Ascending aorta (tissue), 2 donors: Measurements from ENCODE around the gene PI4KB. TPM values are rescaled to one million over a fixed set of nuclear protein-coding genes. Genes with fewer than 3 reads are reported as not detected.
A peak's percentile ranks its signal among the peaks of the same experiment; 100 is the strongest.

Source experiments
- DNase-seq, 2 donors: peaks; one replicate each; pipeline ENCODE4 v3.0.0-alpha.2; 2019; ENCODE audit warnings: low spot score in 2 of 2
- H3K27ac ChIP-seq, 2 donors: fragments of 200-600 bp; sonication (generic); one replicate each; pipeline ENCODE4 v1.5.1; 2016 to 2017; ENCODE audit warnings: mild to moderate bottlenecking in 1 of 2
- H3K27me3 ChIP-seq: fragments of 200-600 bp; sonication (generic); one replicate; pipeline ENCODE4 v1.5.1; 2017
- H3K36me3 ChIP-seq, 2 donors: fragments of 200-600 bp; sonication (generic); one replicate each; pipeline ENCODE4 v1.5.1; 2016
- H3K4me1 ChIP-seq, 2 donors: fragments of 200-600 bp; sonication (generic); one replicate each; pipeline ENCODE4 v1.5.1; 2016 to 2017; ENCODE audit warnings: mild to moderate bottlenecking in 1 of 2
- H3K4me3 ChIP-seq, 2 donors: fragments of 200-600 bp; sonication (generic); one replicate each; pipeline ENCODE4 v1.5.1; 2016 to 2017; ENCODE audit warnings: mild to moderate bottlenecking in 1 of 2
- H3K9me3 ChIP-seq, 2 donors: fragments of 200-600 bp; sonication (generic); one replicate each; pipeline ENCODE4 v1.5.1; 2016
- intact Hi-C: fragments of 100-400 bp; cut with DNase I; formaldehyde crosslinking; loops from one replicate; pipeline ENCODE4 v1.15.1; 2023
- total RNA-seq: library from RNA; depleted of rRNA; stranded (reverse); fragments of >200 nt; gene quantifications from one replicate; pipeline ENCODE4 v1.1.0, GENCODE V29; 2016
- TF ChIP-seq, protein P1 (sequence below), 3 experiments: fragments of 200-600 bp in 2 of 3; fragments of 450-650 bp in 1 of 3; sonication (generic) in 2 of 3; IDR thresholded peaks; one replicate each; pipeline ENCODE4 v1.5.1; 2016 to 2019; ENCODE audit warnings: antibody characterized with exemption in 3 of 3, mild to moderate bottlenecking in 1 of 3, moderate library complexity in 1 of 3

Gene PI4KB
- total RNA-seq, 1 donor from 2014 or later, result 94.8 TPM

DNA sequence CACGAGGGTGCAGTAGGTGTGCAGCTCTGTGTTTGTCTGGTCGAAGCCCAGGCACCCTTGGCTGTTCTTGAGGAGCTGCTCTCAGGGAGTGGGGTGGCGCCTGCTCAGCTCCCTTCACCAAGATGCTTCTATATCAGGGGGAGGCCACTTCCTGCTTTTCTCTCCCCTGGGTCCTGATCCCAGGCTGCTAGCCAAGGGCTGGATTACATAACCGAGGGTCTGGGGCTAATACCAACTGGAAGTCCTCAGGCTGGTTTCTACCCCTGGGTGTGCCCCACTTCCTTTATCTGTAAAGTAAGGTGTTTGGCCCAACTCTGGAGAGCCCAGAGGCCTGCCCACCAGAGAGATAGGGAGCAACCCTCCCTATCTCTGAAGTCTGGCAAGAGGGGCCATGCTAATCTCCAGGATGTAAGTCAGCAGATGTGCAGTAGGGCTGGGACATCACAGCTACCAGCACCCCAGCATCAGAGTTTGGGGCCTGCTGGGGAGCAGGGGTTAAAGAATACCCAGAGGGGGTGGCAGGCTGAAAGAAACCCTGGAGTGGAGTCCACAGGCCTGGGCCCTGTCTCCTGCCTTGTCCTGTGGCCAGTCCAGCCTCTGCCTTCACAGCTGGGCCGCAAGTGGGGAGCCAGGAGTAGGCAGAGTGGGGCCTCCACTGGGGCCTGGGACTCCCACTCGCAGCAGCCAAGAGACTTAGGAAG, 43.1 kb upstream of the PI4KB start:
- H3K27me3 ChIP-seq, result no peaks in the 10 kb centered on the region
- peaks cover 12 to 14% of the 10 kb centered on the region in 2 donors for H3K36me3 ChIP-seq
- DNase-seq, result no peak
- peaks cover 15 to 34% of the 10 kb centered on the region in 2 donors for H3K4me1 ChIP-seq
- TF ChIP-seq, protein P1, sequence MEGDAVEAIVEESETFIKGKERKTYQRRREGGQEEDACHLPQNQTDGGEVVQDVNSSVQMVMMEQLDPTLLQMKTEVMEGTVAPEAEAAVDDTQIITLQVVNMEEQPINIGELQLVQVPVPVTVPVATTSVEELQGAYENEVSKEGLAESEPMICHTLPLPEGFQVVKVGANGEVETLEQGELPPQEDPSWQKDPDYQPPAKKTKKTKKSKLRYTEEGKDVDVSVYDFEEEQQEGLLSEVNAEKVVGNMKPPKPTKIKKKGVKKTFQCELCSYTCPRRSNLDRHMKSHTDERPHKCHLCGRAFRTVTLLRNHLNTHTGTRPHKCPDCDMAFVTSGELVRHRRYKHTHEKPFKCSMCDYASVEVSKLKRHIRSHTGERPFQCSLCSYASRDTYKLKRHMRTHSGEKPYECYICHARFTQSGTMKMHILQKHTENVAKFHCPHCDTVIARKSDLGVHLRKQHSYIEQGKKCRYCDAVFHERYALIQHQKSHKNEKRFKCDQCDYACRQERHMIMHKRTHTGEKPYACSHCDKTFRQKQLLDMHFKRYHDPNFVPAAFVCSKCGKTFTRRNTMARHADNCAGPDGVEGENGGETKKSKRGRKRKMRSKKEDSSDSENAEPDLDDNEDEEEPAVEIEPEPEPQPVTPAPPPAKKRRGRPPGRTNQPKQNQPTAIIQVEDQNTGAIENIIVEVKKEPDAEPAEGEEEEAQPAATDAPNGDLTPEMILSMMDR (IDR thresholded peaks at IDR 0.05), result no peak
- peak overlapping the region in 1 of 2 donors; percentile 63 for H3K4me3 ChIP-seq
- intact Hi-C loops, result no loop called here
- H3K27ac ChIP-seq, result peak overlapping the region; percentile 71 to 79
- no peaks in the 10 kb centered on the region for H3K9me3 ChIP-seq

DNA sequence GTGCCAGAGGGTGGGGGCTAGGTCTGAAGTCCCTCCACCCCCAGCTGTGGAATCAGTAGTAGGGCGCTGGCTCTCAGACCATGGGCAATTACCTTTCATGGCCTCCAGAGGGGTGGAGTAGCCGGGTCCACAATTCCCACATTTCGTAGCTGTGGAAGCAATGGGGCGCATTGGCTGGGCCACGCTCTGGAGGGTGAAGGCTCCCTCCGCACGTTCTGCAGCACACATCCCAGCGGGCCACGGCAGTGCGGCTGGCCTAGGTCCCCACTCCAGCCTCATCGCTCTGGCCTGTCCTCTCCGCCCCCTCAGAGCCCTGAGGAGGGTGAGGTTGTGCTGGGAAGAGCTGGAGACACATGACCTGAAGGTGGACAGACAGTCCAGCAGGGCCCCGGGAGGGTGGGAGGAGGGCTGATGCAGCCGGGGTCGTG, 42.4 kb upstream of the PI4KB start:
- peak overlapping the region in 1 of 2 donors; percentile 20 for H3K4me3 ChIP-seq
- H3K36me3 ChIP-seq, result peaks cover 17 to 21% of the 10 kb centered on the region in 2 donors
- TF ChIP-seq, protein P1 (IDR thresholded peaks at IDR 0.05), result no peak
- intact Hi-C loops, result no loop called here
- peaks cover 15 to 34% of the 10 kb centered on the region in 2 donors for H3K4me1 ChIP-seq
- peak overlapping the region; percentile 71 to 79 for H3K27ac ChIP-seq
- H3K27me3 ChIP-seq, result no peaks in the 10 kb centered on the region
- DNase-seq, result no peak
- H3K9me3 ChIP-seq, result no peaks in the 10 kb centered on the region

DNA sequence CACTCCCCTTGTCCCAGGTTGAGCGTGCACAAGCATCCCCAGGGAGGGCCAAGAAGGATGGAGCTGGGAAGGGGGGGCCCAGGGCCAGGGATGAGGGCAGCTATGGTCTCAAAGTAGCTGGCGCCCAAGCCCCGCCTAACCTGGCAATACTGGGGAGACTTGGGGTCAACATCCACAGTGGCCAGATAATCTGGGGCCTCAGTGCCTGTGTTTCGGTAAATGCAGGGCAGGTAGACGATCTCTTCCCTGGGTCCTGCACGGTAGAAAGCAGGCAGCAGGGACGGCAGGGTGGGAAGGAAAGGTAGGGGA, 42.0 kb upstream of the PI4KB start:
- DNase-seq, result no peak
- TF ChIP-seq, protein P1 (IDR thresholded peaks at IDR 0.05), result no peak
- intact Hi-C loops, result no loop called here
- peaks cover 21 to 25% of the 10 kb centered on the region in 2 donors for H3K36me3 ChIP-seq
- H3K27ac ChIP-seq, result no peak overlapping the region
- no peak overlapping the region for H3K4me3 ChIP-seq
- peaks cover 15 to 34% of the 10 kb centered on the region in 2 donors for H3K4me1 ChIP-seq
- no peaks in the 10 kb centered on the region for H3K27me3 ChIP-seq
- H3K9me3 ChIP-seq, result no peaks in the 10 kb centered on the region

DNA sequence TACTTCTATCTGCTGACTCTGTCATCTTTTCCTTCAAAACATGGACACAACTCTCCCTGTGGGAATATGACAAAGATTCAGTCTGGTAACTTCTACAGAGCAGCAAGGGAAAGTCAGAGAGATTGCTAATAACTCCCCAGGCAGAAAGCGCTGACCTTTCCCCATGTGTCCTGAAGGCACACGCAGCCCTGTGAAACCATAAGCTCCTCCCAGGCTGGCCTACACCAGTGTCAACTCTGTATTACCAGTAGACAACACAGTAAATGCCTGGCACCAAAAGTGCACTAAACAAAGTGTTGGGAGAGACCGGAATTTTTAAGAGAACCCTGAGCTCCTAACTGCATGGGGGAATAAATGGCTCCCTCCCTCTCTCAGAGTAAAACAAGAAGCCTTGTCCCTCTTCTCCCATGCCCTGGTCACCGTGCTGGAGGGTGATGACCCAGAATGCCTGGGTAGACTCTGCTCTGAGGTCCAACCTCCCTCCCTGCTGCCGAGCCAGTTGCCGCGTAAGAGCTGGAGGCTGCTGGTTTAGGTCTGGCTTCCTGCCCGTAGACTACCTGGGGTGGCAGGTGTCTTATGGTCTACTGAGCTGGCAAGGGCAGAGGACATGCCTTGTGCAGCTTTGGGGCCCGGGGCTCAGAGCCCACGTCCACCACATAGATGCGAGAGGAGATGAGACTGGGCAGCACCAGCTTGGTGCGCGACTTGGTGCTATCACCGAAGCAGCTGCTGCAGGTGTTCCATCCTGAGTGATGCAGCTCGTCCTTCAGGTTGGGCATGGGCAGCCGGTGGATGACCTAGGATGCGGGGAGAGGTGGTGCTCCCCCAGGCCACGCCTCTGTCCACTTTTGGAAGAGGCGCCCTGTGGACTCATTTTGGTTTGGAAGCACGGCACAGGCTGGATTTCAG, 41.4 kb upstream of the PI4KB start:
- H3K36me3 ChIP-seq, result peaks cover 24 to 31% of the 10 kb centered on the region in 2 donors
- H3K9me3 ChIP-seq, result no peaks in the 10 kb centered on the region
- TF ChIP-seq, protein P1 (IDR thresholded peaks at IDR 0.05), result no peak
- peaks cover 15 to 34% of the 10 kb centered on the region in 2 donors for H3K4me1 ChIP-seq
- H3K4me3 ChIP-seq, result no peak overlapping the region
- peak in 1 of 2 donors; percentile 48 for DNase-seq
- no peak overlapping the region for H3K27ac ChIP-seq
- no peaks in the 10 kb centered on the region for H3K27me3 ChIP-seq
- intact Hi-C loops, result no loop called here

DNA sequence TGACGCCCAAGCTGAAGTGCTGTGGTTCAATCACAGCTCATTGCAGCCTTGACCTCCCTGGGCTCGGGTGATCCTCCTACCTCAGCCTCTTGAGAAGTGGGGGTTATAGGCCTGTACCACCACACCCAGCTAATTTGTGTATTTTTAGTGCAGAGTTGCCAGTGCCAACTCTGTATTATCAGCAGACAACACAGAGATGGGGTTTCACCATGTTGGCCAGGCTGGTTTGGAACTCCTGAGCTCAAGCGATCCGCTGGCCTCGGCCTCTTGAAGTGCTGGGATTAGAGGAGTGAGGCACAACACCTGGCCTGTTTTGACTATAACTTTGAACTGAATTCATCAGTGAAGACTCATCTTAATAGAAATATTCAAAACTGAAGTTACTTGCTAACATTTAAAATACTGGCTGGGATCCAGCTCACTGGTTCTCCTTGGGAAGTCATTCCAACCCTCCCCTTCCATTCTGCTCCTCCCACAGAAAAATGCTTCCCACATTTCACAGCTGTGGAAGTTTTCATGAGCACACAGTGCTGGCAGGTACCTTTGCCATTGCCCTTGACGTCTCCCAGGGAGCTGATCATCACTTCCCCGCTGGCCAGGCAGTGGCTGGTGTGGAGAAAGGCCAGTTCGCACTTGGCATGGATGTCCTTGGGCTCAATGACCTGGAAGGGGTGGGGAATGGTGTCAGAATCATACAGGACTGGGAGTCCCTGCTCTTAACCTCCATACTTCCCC, 40.6 kb upstream of the PI4KB start:
- Histone ChIP-seq H3K27ac (no peak overlapping the region), H3K9me3 (no peaks in the 10 kb centered on the region), H3K27me3 (no peaks in the 10 kb centered on the region), H3K4me3 (no peak overlapping the region), H3K36me3 (peaks cover 24 to 34% of the 10 kb centered on the region in 2 donors), H3K4me1 (peaks cover 15 to 31% of the 10 kb centered on the region in 2 donors)
- TF ChIP-seq, protein P1 (IDR thresholded peaks at IDR 0.05), result no peak
- intact Hi-C loops, result no loop called here
- no peak for DNase-seq
